ENCODE data around the gene KY. TPM values are rescaled to one million over a fixed set of nuclear protein-coding genes. Genes with fewer than 3 reads are reported as not detected.

The KY gene, protein sequence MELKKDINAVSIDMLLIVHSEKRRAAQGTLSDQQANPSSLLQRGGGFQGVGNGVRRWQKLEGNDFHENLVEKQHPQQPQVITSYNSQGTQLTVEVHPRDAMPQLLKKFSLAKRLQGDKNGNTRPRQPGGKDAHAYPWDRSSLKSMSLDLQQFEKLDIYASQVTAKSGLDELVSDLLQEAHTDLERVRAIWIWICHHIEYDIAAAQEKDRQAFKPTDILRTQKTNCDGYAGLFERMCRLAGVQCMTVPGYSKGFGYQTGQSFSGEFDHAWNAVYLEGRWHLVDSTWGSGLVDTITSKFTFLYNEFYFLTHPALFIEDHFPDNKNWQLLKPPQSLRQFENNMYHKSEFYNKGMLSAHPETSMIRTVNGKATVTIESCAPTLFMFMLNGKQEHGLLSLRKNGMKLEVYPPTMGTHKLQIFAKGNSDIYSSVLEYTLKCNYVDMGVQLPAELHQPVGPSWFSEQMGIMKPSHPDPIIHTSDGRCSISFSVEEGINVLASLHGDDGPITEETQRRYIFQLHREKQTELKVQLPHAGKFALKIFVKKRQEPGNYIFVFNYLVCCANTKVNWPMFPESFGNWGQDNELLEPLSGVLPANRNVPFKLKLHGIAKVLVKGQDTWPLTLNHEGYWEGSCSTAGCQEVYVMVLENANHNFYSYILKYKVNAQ
- not detected for total RNA-seq

DNA sequence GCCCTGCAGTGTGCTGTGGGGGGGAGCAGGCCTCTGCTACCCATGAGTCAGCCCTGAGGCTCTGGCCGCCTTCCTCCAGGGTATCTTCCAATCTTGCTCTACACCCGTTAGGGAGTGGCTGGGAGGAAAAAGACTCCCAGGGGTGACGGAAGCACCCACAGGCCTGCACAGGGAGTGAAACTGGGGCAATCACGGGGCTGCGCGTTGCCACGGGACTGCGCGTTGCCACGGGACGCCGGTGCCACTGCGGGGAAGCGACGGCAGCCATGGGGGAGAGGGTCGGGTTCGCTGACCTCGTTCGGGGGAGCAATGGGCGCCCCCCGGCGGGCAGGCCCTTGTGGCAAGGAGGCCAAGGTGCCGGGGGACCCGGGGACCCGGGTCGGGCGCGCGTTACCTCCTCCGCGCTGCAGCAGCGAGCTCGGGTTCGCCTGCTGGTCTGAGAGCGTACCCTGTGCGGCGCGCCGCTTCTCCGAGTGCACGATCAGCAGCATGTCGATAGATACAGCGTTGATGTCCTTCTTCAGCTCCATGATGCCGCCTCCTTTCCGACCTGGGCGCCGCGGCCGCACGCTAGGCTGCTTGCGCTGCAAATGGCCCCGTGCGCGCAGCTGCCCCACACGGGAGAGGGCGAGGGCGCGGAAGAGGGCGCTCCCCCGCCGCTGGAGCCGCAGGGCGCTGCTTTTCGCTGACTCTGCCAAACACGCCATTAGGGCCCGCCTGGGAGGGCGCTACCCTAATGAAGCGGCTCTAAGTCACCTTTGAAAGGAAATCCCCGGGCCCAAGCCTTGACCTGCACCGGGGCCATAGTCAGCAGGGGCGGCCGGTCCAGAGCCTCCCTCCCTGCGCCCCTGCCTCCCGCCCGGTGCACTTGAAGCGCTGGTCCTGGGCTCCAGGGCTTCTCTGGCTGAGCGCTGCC is at the start of gene KY:
KY (minus strand) TSS at position 592 of the 916 bp plus-strand sequence; CDS start at position 530, 62 bp downstream.
- Mint-ChIP-seq H3K4me1 (ENCODE audit: low read depth in 2 of 2) (no peaks in the 10 kb centered on the region), H3K9me3 (no peaks in the 10 kb centered on the region), H3K27me3 (peaks cover 0 to 6% of the 10 kb centered on the region in 2 donors), H3K27ac (no peak within 1 kb of the TSS), H3K4me3 (no peak within 1 kb of the TSS), H3K36me3 (no peaks in the 10 kb centered on the region)
- ATAC-seq, result peak in 1 of 2 donors; percentile 29
- peak; percentile 22 for DNase-seq (ENCODE audit: low spot score)

DNA sequence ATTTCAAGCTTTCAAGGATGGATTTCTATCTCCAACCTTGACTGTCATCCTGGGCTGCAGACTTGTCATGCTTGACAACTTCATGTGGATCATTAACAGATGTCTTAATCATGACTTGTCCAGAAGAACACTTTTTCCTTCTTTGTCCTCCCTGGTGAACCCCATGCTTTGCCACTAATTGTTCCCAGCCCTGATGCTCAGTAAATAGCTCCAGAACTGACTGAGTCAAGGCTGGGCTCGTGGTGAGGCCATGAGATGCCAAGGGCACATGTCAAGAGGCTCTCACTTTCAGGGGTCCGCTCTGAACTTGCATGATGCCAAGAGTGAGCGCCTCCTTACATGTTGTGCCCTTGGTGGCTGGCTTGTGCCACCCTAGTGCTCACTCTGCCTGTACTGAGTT is 48.9 kb upstream of the KY start:
- Mint-ChIP-seq H3K4me1 (ENCODE audit: low read depth in 2 of 2) (no peaks in the 10 kb centered on the region), H3K9me3 (no peaks in the 10 kb centered on the region), H3K36me3 (no peaks in the 10 kb centered on the region), H3K27me3 (peaks cover 0 to 4% of the 10 kb centered on the region in 2 donors), H3K4me3 (no peak overlapping the region), H3K27ac (no peak overlapping the region)
- ATAC-seq, result no peak
- DNase-seq (ENCODE audit: low spot score), result no peak

DNA sequence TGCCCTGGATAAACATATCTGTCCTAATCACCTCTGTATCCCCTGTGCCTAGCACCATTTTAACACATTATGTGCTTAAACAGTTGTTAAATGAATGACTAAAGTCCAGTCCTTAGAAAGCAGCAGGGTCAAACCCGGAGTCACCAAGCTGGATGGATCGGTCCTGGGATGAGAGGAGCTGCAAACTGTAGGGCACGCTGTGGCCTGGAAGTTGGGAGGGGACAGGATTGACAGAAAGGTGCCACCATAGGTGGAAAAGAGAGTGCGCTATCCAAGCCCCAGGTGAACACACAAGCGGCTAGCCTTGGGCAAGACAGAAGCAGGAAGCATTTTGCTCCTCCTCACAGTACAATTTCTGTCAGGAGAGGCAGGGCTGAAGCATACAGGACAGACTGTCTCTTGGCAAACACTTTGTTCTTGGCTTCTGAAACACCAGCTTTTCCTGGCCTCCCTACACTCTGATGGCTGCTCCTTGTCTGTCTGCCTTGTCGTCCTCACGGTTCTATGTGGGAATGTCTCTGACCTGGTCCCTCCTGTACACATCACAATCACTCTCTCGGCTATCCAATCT is 48.4 kb upstream of the KY start:
- no peaks in the 10 kb centered on the region for H3K4me1 Mint-ChIP-seq (ENCODE audit: low read depth in 2 of 2)
- DNase-seq (ENCODE audit: low spot score) (no peak), ATAC-seq (no peak)
- no peaks in the 10 kb centered on the region for H3K36me3 Mint-ChIP-seq
- no peak overlapping the region for H3K4me3 Mint-ChIP-seq
- H3K27ac Mint-ChIP-seq, result no peak overlapping the region
- no peaks in the 10 kb centered on the region for H3K9me3 Mint-ChIP-seq
- peaks cover 0 to 4% of the 10 kb centered on the region in 2 donors for H3K27me3 Mint-ChIP-seq

DNA sequence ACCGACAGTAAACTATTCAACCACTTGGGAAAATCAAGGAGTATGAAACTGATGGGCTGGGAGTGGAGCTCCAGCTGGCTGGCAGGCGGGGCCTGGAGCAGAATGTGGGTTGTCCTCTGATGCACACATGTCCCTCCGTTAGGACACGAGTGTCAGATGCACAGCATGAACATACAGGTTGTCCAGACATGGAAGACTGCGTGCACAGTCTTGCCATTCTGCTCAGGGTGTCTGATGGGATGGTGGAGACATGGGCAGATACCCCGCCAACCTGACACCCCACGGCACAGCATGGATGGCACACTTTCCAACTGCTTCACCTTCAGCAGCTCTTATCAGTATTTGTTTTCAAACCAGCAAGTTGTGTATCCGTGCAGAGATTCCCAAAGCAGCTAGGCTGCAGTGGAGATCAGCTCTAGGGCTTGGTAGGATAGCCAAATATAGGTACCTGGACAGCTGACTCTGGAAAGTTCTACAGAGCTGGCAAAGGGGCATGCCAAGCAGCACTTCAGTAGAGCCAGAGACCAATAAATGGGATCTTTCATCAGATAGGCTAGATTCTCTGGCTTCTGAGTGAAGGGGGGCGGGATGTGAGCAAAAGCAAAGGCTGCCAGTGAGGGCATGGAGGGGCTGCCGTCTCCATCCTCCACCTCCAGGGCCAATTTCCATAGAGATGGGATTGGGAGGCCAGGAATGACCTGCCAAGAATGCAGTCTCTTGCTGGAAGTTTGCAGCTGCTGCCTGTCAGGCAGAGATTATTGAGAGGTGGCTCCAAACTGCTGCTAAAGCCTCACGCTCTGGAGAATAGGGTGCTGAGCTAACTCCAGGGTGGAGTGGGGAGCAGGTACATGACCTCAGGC is 47.2 kb upstream of the KY start:
- no peak overlapping the region for H3K4me3 Mint-ChIP-seq

DNA sequence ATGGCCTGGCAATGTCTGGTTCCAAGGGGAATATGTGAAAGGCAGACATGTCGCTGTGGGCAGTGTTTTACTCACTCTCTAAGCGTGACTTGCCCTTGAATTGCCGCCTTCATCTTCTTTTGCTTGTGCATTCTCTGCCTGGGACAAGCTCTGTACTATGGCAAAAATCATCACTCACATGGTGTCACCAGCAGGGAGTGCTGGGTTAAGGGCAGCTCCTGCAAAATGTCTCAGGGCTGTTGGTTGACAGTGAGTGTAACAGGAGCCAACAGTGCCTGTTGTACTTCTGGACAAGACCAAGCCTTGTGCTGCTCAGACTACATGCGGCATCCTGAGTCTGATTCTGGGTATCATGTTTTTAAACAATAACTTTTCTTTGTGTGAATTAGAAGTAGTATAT is 45.3 kb upstream of the KY start:
- H3K27me3 Mint-ChIP-seq, result peaks cover 0 to 6% of the 10 kb centered on the region in 2 donors
- no peak overlapping the region for H3K4me3 Mint-ChIP-seq
- no peak for ATAC-seq
- no peak overlapping the region for H3K27ac Mint-ChIP-seq
- DNase-seq (ENCODE audit: low spot score), result no peak
- no peaks in the 10 kb centered on the region for H3K9me3 Mint-ChIP-seq
- no peaks in the 10 kb centered on the region for H3K36me3 Mint-ChIP-seq
- H3K4me1 Mint-ChIP-seq (ENCODE audit: low read depth in 2 of 2), result no peaks in the 10 kb centered on the region

More for the DNA sequence above, 47.2 kb upstream of the KY start:
- DNase-seq (ENCODE audit: low spot score), result no peak
- Mint-ChIP-seq H3K27ac (no peak overlapping the region), H3K9me3 (no peaks in the 10 kb centered on the region), H3K36me3 (no peaks in the 10 kb centered on the region), H3K4me1 (ENCODE audit: low read depth in 2 of 2) (no peaks in the 10 kb centered on the region), H3K27me3 (peaks cover 0 to 4% of the 10 kb centered on the region in 2 donors)
- ATAC-seq, result no peak

DNA sequence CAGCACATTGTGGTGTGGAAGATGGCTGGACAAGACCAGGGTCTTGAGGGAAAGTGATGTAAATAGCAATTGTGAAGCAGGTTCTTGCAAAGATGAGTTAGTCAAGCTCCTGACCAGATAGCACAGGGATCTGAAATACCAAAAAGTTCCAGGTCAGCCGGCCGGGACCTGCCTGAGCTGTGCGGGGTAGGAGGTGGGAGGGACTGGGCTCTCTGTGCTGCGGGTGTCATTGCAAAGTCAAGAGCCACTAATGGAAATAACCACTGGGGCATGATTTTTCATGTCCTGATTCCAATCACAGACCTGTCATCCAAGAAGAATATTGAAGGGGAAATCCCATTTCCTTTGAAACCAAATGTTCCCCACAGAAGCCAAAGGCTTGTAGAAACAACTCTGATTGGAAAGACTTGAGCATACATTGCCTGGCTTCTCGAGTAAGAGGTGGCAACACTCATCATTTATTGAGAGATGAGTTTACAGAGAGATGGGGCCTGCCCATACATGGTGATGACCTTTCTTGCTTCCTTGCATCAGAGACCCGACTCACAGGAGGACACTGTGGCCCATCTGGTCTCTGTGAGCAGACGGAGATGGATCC is 44.2 kb upstream of the KY start:
- DNase-seq (ENCODE audit: low spot score) (no peak), ATAC-seq (no peak)
- Mint-ChIP-seq H3K9me3 (no peaks in the 10 kb centered on the region), H3K36me3 (no peaks in the 10 kb centered on the region), H3K4me3 (no peak overlapping the region), H3K4me1 (ENCODE audit: low read depth in 2 of 2) (no peaks in the 10 kb centered on the region), H3K27ac (no peak overlapping the region), H3K27me3 (peaks cover 0 to 2% of the 10 kb centered on the region in 2 donors)

DNA sequence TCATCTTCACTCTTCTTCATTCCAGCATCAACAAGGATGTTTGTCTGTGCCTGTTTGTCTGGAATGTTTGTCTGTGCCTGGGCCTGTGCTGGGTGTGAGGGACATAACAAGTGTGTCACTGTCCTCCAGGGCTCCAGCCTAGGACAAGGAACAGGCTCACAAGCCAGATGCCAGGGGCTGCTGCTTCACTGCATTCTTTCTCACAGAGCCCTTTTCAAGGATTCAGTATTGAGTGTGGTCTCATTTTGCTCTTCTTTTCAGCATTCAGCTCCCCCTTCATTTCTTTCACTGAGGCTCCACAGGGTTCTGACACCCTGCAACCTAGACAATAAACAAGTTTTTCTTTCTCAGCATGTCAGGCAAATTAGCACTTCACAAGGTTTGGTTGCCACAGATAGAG is 43.6 kb upstream of the KY start:
- Mint-ChIP-seq H3K27me3 (peaks cover 0 to 2% of the 10 kb centered on the region in 2 donors), H3K27ac (no peak overlapping the region), H3K4me1 (ENCODE audit: low read depth in 2 of 2) (no peaks in the 10 kb centered on the region), H3K36me3 (no peaks in the 10 kb centered on the region), H3K9me3 (no peaks in the 10 kb centered on the region), H3K4me3 (no peak overlapping the region)
- DNase-seq (ENCODE audit: low spot score), result no peak
- ATAC-seq, result no peak

DNA sequence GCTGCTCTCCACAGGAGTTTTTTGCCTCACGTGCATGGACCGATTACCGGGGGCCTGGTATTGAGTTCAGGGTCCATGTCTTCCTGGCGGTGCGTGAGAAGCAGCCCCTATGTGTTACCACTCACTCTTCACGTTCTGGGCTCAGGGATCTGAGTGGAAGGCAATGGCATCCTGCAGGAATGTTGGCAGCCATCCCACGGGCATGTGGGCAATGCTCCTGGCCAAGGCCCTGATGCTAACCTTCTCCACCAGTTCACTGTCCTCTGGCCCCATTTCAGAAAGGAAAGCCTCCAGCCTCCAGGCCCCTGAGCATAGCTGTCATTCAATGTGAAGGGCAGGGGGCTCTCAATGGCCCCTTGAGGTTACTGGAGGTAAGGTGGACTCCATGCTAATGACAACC is 43.0 kb upstream of the KY start:
- DNase-seq (ENCODE audit: low spot score) (no peak), ATAC-seq (no peak)
- H3K36me3 Mint-ChIP-seq, result no peaks in the 10 kb centered on the region
- H3K27ac Mint-ChIP-seq, result no peak overlapping the region
- no peak overlapping the region for H3K4me3 Mint-ChIP-seq
- H3K9me3 Mint-ChIP-seq, result no peaks in the 10 kb centered on the region
- no peaks in the 10 kb centered on the region for H3K4me1 Mint-ChIP-seq (ENCODE audit: low read depth in 2 of 2)
- peaks cover 0 to 2% of the 10 kb centered on the region in 2 donors for H3K27me3 Mint-ChIP-seq

DNA sequence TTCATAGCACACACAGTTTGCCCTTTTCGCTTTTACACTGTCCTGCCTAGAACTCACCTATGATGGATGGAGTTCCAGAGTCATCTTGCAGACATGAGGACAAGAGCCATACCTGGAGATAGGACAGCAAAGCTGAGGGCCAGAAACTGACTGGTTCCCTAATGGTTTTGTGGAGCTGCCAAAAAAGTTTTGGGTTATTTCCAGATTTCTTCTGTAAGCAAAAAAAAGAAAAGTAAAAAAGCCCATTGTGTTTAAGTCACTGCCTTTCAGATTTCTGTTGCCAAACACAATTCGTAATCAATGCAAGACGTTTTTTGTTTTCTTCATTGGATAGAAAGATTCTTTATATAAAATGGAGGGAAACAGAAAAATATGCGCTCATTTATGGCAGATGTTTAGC is 42.4 kb upstream of the KY start:
- Mint-ChIP-seq H3K4me3 (no peak overlapping the region), H3K9me3 (no peaks in the 10 kb centered on the region), H3K27me3 (peaks cover 0 to 2% of the 10 kb centered on the region in 2 donors), H3K36me3 (no peaks in the 10 kb centered on the region), H3K4me1 (ENCODE audit: low read depth in 2 of 2) (no peaks in the 10 kb centered on the region), H3K27ac (no peak overlapping the region)
- ATAC-seq (no peak), DNase-seq (ENCODE audit: low spot score) (no peak)

DNA sequence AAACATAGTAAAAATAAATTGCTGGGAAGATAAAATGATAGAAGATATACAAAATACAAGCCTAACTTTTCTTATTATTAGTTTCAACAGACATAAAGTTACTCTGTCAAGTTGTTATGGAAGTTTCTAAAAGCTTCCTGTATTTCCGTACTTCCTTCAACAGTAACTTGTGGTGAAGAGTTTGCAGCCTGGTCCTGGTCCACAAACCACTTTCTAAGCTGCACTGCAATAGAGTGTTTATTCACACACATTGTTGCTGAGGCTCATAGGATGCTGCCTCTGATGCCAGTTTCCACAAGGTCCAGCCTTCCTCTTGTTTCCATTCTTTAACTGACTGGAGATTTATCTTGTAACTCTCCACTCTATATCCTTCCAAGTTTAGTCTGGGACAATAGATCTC is 39.4 kb upstream of the KY start:
- Mint-ChIP-seq H3K27me3 (peaks cover 0 to 2% of the 10 kb centered on the region in 2 donors), H3K36me3 (no peaks in the 10 kb centered on the region), H3K27ac (no peak overlapping the region), H3K4me1 (ENCODE audit: low read depth in 2 of 2) (no peaks in the 10 kb centered on the region), H3K4me3 (no peak overlapping the region), H3K9me3 (no peaks in the 10 kb centered on the region)
- ATAC-seq (no peak), DNase-seq (ENCODE audit: low spot score) (no peak)

DNA sequence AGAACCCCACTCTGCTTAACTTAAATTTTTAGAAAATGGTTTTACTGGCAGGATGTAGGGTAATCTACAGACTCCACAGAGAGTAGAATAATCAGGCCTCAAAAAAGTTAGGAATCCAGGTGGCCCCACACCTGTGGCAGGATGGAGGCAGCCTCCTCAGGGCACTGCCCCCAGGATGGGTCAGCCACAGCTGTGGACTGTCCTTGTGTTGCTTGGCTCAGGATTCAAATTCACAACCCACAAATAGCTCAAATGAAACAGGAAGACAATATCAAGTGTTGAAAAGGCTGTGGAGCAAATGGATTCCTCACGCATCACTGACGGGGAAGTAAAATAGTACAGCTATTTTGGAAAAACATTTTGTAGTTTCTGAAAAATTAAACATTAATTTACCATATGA is 36.8 kb upstream of the KY start:
- no peak for ATAC-seq
- no peak for DNase-seq (ENCODE audit: low spot score)
- no peak overlapping the region for H3K4me3 Mint-ChIP-seq
- H3K36me3 Mint-ChIP-seq, result no peaks in the 10 kb centered on the region
- H3K9me3 Mint-ChIP-seq, result no peaks in the 10 kb centered on the region
- no peaks in the 10 kb centered on the region for H3K27me3 Mint-ChIP-seq
- no peaks in the 10 kb centered on the region for H3K4me1 Mint-ChIP-seq (ENCODE audit: low read depth in 2 of 2)
- no peak overlapping the region for H3K27ac Mint-ChIP-seq

DNA sequence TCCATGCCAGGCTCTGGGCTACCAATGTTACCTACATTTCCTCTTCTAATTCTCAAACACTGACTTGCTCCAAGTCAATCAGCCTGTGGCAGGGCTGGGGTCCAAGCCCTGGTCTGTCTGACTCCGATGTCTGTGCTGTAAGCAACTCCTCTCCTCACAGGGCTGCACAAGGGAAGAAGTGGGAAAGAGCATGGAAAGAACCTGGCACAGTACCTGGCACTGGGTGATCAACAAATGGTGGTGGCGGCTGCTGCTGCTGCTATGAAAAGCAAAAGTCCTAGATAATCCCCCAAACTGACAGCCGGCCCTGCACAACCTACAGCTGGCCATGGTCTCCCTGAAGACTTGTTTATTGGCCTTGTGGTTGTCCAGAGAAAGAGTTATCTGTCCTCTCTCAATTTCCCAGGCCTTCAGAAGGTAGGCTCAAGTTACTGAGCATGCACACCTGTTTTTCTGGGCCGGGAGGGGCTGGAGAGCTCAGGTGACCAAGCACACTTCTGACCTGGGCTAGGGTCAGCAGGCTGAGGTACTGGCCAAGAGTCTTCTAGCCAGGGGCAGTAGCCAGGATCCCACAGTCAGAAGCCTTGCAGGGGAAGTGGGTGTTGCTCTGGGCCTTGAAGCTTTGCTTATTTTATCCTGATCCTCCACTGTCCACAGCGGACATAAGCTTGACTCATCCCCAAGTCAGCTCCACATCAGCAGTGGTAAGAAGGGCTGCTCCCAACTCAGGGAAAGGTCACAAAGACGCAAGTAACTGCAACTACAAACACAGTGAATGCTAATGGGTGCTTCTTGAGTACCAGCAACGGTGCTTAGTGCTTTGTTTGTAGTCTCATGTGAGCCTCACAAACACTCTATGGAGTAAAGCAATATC is 35.3 kb upstream of the KY start:
- ATAC-seq (no peak), DNase-seq (ENCODE audit: low spot score) (no peak)
- Mint-ChIP-seq H3K27ac (no peak overlapping the region), H3K4me3 (no peak overlapping the region), H3K4me1 (ENCODE audit: low read depth in 2 of 2) (no peaks in the 10 kb centered on the region), H3K9me3 (no peaks in the 10 kb centered on the region), H3K36me3 (no peaks in the 10 kb centered on the region), H3K27me3 (peaks cover 0 to 3% of the 10 kb centered on the region in 2 donors)
